GM12864 (cell line): ENCODE data around the gene TAMALIN.

Experiments
- DNase-seq: peaks from one replicate; pipeline ENCODE4 v3.0.0-alpha.2; 2011; ENCODE audit warnings: low read depth
- H3K4me3 ChIP-seq: 2 replicates; pipeline ENCODE4 v1.5.1; 2011; ENCODE audit warnings: mild to moderate bottlenecking, low read depth, low read length, control low read depth
- CTCF ChIP-seq: IDR thresholded peaks from 2 replicates; pipeline ENCODE4 v1.5.1; 2011; ENCODE audit warnings: low read depth, mild to moderate bottlenecking, moderate library complexity, low read length, control low read depth, inconsistent platforms; ENCODE audit errors: missing control alignments

The TAMALIN gene

GRCh38 chr12:52043386-52044212, 36.9 kb downstream of the TAMALIN start:
- H3K4me3 ChIP-seq, result no peak overlapping the region
- no peak for TF ChIP-seq CTCF
- no peak for DNase-seq

GRCh38 chr12:52044292-52044983, 37.7 kb downstream of the TAMALIN start:
- no peak for TF ChIP-seq CTCF
- H3K4me3 ChIP-seq, result no peak overlapping the region
- no peak for DNase-seq

GRCh38 chr12:52045794-52046199, 39.1 kb downstream of the TAMALIN start:
- H3K4me3 ChIP-seq, result no peak overlapping the region
- no peak for TF ChIP-seq CTCF
- no peak for DNase-seq

GRCh38 chr12:52046859-52047258, 40.1 kb downstream of the TAMALIN start:
- no peak for TF ChIP-seq CTCF
- H3K4me3 ChIP-seq, result no peak overlapping the region
- no peak for DNase-seq

GRCh38 chr12:52049286-52049685, 42.5 kb downstream of the TAMALIN start:
- no peak overlapping the region for H3K4me3 ChIP-seq
- no peak for DNase-seq
- TF ChIP-seq CTCF, result no peak

- no peak overlapping the region for H3K4me3 ChIP-seq
- TF ChIP-seq CTCF, result no peak
- DNase-seq, result no peak
Measured at GRCh38 chr12:52049688-52050087, 42.9 kb downstream of the TAMALIN start.
